Measurements from ENCODE around the gene DPEP3. TPM values are rescaled to one million over a fixed set of nuclear protein-coding genes. Genes with fewer than 3 reads are reported as not detected.

DPEP3 gene
- total and polyA plus RNA-seq, 10 donors = 0.26 to 2.2 (median 0.93) TPM

DNA sequence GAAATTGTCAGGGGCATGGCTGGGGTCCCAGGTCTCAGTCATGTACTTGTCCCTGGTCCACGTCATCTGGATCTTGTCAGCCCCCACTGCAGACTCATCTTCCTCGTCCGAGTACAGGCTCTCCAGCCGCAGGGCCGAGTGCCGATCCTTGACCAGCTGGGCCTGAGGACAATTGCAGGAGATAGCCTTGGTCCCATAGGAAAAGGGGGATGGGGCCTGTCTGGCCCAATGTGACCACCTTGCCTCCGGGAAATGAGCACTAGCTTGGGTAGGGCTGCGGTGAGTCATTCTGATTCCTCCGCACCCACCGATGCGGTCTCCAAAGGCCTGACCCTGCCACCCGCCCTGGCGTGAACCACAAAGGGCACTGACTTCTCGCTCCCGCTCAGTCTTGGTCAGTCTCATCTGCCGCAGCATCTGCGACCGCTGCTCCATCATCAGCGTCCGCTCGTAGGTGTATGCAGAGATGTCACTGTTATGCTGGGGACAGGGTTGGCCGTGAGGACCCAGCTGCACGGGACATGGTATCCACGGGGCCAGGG lies 34.8 kb downstream of the DPEP3 start:
- Histone ChIP-seq H3K36me3 (peaks cover 0 to 99% (median 57%) of the 10 kb centered on the region in 6 donors), H3K4me3 (no peak overlapping the region), H3K9me3 (no peaks in the 10 kb centered on the region), H3K27me3 (replicated peaks in 1 of 7) (no peaks in the 10 kb centered on the region), H3K4me1 (peaks cover 0 to 53% (median 14%) of the 10 kb centered on the region in 6 donors), H3K27ac (peak overlapping the region in 3 of 8 donors; percentile 8 to 55 (median 27))
- TF ChIP-seq, protein P1, sequence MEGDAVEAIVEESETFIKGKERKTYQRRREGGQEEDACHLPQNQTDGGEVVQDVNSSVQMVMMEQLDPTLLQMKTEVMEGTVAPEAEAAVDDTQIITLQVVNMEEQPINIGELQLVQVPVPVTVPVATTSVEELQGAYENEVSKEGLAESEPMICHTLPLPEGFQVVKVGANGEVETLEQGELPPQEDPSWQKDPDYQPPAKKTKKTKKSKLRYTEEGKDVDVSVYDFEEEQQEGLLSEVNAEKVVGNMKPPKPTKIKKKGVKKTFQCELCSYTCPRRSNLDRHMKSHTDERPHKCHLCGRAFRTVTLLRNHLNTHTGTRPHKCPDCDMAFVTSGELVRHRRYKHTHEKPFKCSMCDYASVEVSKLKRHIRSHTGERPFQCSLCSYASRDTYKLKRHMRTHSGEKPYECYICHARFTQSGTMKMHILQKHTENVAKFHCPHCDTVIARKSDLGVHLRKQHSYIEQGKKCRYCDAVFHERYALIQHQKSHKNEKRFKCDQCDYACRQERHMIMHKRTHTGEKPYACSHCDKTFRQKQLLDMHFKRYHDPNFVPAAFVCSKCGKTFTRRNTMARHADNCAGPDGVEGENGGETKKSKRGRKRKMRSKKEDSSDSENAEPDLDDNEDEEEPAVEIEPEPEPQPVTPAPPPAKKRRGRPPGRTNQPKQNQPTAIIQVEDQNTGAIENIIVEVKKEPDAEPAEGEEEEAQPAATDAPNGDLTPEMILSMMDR (IDR thresholded peaks at IDR 0.05 in 8 of 11, conservative IDR thresholded peaks at IDR 0.05 in 3 of 11) = no peak
- TF ChIP-seq POLR2AphosphoS5 (IDR thresholded peaks at IDR 0.05) (peak in 2 of 3 donors; percentile 36 to 46), POLR2A (IDR thresholded peaks at IDR 0.05) (no peak)
- DNase-seq = no peak
- intact Hi-C loops (cut with DNase I; ENCODE audit: low total_unique reads) = no loop called here
- WGBS, 5 donors = 83 to 91% (median 87%) methylated on average over 21 to 24 of the region's 24 CpGs

DNA sequence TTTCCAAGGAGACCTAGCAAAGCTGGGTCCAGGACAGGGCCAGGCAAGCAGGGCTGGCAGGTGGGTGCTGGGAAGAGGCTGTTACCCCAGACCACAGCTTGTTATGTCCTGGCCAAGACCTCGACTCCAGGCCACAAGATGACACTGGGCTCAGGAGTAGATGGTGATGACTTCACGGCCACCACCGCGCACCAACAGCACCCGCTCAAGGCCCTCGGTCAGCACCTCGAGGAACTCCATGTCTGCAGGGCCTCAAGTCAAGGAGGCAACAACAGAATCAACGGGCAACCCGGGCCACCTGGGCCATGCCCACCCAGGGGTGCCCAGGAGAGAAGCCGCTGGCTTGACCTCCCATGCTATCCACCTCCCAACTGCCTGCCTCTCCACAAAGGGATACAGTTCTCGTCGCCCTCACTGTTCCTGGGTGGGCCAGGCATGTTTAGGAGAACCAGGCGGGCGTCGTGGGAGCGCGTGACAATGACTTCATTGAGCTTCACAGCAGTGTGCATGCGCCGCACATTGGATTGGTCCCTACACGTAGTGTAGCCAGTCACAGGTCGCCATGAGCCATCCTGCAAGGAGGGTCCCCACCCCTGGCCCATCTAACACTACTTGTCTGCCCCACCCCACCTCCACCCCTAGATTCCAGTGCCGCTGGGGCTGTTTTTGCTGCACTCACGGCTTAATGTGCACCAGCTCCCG lies 35.5 kb downstream of the DPEP3 start:
- Histone ChIP-seq H3K36me3 (peaks cover 0 to 99% (median 50%) of the 10 kb centered on the region in 6 donors), H3K9me3 (no peaks in the 10 kb centered on the region), H3K4me3 (no peak overlapping the region), H3K4me1 (peaks cover 0 to 60% (median 19%) of the 10 kb centered on the region in 6 donors), H3K27me3 (replicated peaks in 1 of 7) (no peaks in the 10 kb centered on the region), H3K27ac (peak overlapping the region in 3 of 8 donors; percentile 8 to 55 (median 26))
- TF ChIP-seq, protein P1 (IDR thresholded peaks at IDR 0.05 in 8 of 11, conservative IDR thresholded peaks at IDR 0.05 in 3 of 11) = no peak
- TF ChIP-seq POLR2AphosphoS5 (IDR thresholded peaks at IDR 0.05) (no peak), POLR2A (IDR thresholded peaks at IDR 0.05) (no peak)
- DNase-seq = no peak
- 90 to 95% (median 92%) methylated on average over 3 to 24 of the region's 24 CpGs for WGBS, 5 donors
- intact Hi-C loops (cut with DNase I; ENCODE audit: low total_unique reads) = no loop called here

DNA sequence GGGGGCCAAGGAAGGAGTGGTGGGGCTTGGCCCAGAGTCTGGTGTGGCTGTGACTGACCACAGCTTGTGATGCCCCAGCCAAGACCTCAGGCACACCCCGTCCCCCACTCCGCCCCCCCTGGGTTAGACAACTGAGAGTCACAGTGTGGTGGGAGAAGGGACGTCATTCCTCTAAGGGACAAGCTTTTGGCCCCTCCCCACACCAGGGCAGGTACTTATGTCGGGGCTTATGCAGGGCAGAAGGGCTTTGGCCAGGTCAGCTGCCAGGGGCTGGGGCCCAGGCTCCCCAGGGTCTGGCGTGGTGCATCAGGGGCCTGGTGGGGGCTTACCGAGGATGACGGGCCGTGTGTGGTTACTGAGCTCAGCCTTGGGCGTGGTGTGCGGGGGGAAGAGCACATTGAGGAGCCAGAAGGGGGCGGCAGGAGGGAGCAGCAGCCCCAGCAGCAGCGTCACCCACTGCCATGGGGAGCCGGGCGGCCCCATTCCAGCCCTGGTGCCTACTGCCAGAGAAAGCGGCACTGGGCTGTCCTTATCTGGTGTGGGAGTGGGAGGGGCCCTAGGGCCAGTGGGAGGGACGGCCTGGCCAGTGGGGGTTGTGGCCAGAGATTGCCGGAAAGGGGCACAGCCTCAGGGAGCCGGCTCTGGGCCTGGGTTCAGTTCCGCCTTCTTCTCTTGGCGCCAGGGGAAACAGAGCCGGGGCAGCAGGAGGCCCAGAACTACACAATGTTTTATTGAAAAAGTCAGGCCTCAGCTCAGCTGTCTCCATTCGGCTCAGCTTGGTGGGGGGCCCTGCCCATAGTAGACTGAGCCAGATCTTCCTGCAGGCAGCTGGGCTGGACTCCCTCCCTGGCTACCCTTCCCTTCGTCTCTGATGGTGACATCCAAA lies 36.4 kb downstream of the DPEP3 start, which contains the start of gene LCAT:
LCAT (minus strand) TSS at position 502 of the 886 bp plus-strand sequence; CDS start at position 483, 19 bp downstream.
- Histone ChIP-seq H3K4me1 (peaks cover 0 to 65% (median 23%) of the 10 kb centered on the region in 6 donors), H3K4me3 (no peak within 1 kb of the TSS), H3K27ac (peak within 1 kb of the TSS in 4 of 8 donors; percentile 8 to 55 (median 20)), H3K9me3 (no peaks in the 10 kb centered on the region), H3K36me3 (peaks cover 0 to 96% (median 44%) of the 10 kb centered on the region in 6 donors), H3K27me3 (replicated peaks in 1 of 7) (no peaks in the 10 kb centered on the region)
- WGBS, 5 donors = 69 to 86% (median 81%) methylated on average over 12 to 23 of the region's 23 CpGs
- DNase-seq = no peak
- TF ChIP-seq, protein P1 (IDR thresholded peaks at IDR 0.05 in 8 of 11, conservative IDR thresholded peaks at IDR 0.05 in 3 of 11) = no peak
- TF ChIP-seq POLR2AphosphoS5 (IDR thresholded peaks at IDR 0.05) = peak in 2 of 3 donors; percentile 38 to 53
- intact Hi-C loops (cut with DNase I; ENCODE audit: low total_unique reads) = no loop called here
